Posterior cingulate gyrus (tissue), 11 donors: Measurements from ENCODE around the gene LRTM2.
"Not testable (repeated sequence)": the region's sequence is repeated elsewhere in the genome, so short reads cannot be mapped to it uniquely, and the experiment has no call there.

Experiments
- DNase-seq, 10 donors: peaks; one replicate each; pipeline versions ENCODE4 v3.0.0 to v3.0.0-alpha.2; 2020 to 2021; ENCODE audit warnings: mixed read lengths in 3 of 10
- intact Hi-C: fragments of 100-400 bp; cut with DNase I; formaldehyde crosslinking; loops from one replicate; pipeline ENCODE4 v1.15.1; 2023

The LRTM2 gene

DNA sequence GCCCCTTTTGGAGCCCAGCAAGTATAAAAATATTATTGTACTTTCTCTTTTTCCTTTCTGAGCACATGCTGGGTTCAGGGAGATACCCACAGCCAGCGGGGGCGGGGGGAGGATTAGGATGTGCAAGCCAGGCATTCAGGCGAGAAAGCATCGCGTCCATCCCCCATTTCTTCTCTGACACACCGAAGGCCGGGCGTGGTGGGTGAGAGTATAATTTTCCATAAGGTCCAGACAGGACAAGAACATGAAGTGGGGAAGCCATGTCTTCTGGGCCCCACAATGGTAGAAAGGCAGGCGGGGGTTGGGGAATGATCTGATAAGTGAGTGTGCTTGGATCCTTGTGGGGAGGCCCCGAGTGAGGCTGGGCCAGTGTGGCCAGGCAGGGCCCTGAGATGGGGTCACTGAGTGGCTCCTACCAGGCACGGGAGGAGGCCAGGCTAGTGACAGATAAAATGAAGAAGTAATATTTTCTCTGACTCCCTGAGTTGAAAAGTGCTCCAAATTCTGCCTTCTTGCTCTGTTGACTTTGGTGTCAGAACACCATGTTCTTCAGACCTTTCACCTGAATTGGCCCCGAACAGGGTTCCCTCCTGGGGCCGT lies 10.7 kb upstream of the LRTM2 start:
- intact Hi-C loops = no loop called here
- peak in 4 of 10 donors; percentile 15 to 54 (median 29) for DNase-seq

DNA sequence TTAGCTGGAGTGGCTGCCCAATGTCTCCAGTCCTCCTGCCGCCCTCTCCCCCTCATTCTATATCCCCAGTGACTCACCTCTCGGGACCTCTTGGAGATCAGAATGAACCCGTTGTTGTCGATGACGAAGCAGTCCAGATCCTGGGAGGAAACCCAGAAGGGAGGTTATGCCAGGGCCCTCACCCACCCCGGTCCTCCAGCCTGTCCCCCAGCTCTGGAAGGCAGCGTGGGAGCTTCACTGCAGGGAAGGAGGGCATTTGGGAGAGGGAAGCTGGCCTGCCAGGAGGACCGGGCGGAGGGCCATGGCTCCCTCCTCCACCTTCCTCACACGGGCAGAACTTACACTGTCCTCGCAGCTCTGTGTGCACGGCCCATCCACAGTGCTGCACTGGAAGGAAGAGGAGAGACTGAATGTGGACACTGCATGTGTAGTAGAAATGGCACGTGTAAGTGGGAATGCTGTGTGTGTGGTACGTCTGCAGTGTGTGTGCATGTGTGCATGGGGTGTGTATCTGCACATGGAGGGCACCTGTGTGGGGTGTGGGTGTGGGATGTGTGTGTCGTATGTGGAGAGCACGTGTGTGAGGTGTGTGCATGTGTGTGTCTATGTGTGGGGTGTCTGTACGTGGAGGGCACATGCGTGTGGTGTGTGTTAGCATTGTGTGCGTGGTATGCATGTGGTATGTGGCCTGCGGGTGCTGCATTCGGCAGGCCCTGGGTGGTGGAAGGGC lies 10.0 kb upstream of the LRTM2 start:
- intact Hi-C loops = no loop called here
- DNase-seq = peak in 4 of 10 donors; percentile 20 to 65 (median 50)

DNA sequence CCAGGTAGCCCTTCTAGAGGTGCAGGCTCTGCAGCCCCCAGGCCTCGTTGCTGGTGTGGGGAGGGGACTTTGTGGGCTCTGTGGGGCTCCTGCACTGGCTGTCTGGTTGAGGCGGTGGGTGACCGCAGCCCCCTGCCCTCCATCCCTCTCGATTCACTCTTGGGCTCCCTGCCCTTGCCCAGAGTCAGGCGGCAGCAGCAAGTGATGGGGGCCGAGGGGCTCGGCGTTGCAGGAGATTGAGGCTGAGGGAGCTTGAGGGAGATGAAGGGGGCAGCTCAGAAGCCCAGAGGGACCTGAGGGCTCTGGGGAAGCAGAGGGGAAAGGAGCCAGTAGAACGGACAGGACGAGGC lies 9.5 kb upstream of the LRTM2 start:
- intact Hi-C loops = no loop called here
- DNase-seq = peak in 3 of 10 donors; percentile 19 to 70 (median 42)

DNA sequence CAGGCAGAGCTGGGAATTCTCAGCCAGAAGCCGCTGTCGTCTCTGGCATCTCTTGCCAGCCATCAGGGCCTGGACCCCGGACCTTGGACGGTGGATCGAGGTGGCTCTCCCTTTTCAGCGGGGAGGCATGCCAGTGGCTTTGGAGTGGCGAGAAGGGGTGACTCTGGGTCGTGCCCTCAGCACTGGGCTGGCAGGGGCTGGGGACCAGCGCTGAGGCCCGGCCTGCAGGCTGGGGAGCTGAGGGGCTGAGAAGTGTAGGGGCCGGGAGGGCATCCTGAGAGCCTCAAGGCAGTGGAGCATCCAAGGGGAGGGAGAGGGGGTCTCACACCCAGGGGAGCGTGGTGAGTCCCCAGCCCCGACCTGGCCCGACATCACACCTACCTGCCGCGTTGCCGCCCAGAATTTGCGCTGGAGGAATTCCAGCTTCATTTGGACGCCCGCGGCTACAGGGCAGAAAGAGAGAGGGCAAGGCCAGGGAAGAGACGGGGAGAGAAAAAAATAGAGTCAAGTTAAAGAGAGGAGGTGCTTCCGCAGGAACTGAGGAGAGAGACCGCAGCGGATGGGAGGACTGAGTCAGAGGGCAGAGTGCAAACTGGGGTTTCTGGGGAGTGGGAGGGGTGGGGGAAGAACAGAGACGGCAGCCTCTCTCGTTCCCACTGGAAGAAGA lies 9.0 kb upstream of the LRTM2 start:
- DNase-seq = peak in 4 of 10 donors; percentile 20 to 74 (median 62)
- intact Hi-C loops = no loop called here

DNA sequence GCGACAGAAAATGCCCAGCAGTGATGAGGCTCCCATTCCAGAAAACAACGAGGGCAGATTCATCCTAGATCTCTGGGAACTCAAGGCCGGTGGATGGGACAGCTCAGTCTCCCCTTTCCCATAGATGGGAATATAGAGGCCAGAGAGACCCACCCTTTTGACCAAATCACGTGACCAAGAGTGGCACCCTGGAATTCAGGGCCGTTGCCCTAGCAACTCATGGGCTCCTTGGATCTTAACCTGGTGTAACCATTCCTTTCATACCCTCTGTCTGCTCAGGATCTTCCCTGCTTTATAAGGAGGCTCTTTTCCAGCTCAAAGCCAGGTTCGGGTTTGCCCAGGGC lies 8.4 kb upstream of the LRTM2 start:
- intact Hi-C loops = no loop called here
- peak in 1 of 10 donors; percentile 37 for DNase-seq

DNA sequence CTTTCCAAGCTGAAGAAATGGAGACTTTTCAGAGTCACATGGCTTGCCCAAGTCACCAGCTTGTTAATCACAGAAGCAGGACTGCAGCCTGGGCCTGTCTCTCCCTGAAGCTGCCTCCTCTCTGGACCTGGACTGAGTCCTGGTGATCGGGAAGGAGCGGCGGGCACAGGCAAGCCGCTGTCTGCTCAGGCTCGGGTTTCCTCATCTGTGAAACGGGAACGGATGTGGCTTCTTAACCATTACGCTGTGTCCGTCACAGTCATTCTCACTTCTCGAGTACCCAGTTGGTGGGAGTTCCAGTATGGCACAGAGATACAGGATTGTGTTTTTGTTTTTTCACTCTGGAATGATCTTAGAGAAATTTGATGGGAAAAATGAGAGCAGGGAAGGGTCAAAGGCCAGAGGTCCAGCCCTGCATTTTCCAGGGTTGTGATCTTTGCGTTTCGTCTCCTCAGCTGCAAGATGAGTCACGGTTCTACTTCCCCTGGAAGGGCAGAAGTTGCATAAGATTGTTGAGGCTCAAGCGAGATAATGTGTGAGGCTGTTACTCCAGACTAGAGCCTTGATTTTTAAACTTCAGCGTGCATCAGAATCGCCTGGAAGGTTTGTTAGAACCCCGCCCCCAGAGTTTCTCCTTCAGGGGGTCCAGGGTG lies 7.6 kb upstream of the LRTM2 start:
- peak in 3 of 10 donors; percentile 66 to 84 (median 67) for DNase-seq

DNA sequence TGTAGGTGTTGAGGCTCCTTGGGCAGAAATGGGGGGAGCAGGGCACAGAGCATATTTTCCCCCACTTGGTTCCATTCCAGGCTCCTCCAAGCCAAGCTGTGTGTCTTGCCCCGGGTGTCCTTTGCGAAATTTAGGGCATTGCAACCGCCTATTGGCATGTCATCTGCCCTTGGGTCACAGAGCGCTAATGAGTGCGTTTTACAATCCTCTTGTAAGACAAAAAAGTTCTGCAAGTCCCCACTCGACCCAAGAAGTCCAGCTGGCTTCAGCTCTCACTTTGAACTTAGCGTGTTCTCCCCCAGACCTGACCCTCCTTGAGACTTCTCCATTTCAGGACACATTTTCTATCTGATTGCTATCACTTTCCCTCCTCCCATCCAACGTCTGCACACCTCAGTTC lies 6.1 kb upstream of the LRTM2 start:
- intact Hi-C loops = no loop called here
- DNase-seq = no peak

More for the DNA sequence above, 7.6 kb upstream of the LRTM2 start:
- intact Hi-C loops = no loop called here

DNA sequence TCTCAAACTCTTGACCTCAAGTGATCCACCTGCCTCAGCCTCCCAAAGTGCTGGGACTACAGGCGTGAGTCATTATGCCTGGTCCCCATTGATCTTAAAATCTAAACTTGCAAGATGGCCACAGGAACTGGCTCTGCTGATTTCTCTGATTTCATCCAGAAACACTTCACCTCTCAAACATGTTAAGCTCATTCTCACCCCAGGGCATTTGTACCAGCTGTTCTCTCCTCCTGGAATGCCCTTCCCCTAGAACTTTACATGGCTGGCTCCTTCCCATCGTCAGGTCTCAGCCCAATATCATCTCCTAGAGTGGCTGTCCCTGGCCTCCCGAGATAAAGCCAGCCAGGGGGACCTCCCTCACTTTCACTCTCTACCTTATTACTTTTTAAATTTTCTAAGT lies 5.3 kb upstream of the LRTM2 start:
- intact Hi-C loops = no loop called here
- DNase-seq = no peak

DNA sequence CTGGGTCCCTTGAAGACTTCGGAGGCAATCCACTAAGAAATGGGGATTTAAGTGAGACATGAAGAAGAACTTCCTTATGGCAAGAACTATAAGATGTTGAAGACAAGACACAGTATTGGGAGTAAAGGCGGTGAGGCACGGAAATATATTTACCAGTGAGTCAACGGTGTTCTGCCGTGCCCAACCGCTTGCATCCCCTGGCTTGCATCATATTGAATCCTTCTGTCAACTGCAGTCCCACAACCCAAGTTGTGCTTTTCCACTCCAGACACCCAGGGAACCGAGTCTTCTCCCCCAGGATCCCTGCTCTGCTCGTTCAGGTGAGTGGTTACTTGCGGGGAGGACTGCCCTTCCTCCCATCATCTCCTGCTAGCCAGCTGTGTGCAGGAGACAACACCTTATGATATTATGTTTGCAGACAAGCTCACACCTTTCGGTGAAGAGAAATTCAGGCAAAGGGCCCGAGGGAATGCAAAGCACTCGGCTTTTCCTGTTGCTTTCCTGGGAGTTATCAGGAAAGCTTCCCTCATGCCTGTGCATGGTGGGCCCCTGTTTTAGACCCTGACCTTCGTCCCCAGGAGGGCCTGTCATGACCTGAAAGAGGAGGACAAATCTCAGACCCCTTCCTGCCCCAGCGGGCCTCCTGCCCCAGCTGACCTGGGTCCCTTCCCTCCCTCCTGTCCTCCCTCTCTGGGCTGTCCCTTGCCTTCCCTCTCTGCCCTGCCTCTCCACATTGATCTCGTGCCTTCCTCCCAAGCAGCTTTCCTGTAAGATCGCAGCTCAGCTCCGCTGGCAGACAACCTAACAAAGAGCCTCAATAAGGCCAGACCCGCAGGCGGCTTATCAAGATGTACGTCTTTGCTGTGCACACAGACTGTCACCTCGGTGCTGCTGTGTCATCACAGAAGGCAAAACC lies 4.3 kb upstream of the LRTM2 start:
- intact Hi-C loops = no loop called here
- DNase-seq = no peak

DNA sequence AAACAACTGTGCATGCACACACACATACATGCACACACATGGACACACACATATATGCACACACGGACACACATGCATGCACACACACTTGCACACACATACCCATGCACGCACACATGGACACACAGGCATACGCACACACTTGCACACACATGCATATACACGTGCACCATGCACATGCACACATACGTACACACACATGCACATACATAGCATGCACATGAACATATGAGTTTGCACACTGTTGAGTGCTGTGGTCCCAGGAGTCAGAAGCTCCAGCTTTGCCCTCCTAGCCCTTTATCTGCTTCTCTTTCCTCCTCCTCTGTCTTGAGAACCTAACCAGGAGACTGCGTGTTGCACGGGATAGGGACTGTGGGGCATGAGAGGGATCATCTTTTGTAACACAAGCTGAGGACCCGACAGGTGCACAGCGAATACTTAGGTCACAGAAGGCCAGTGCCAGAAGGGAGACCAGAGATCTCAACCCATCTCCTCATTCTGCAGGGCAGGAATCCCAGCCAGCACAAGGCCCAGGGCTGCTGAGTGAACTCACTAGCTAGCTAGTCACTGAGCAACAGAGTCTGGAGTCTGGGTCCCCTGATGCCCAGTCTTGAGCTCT lies 3.5 kb upstream of the LRTM2 start:
- intact Hi-C loops = no loop called here
- no peak for DNase-seq

DNA sequence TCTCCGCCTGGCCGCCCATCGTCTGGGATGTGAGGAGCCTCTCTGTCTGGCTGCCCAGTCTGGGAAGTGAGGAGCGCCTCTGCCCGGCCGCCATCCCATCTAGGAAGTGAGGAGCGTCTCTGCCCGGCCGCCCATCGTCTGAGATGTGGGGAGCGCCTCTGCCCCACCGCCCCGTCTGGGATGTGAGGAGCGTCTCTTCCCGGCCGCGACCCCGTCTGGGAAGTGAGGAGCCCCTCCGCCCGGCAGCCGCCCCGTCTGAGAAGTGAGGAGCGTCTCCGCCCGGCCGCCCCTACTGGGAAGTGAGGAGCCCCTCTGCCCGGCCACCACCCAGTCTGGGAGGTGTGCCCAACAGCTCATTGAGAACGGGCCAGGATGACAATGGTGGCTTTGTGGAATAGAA lies 2.4 kb upstream of the LRTM2 start:
- DNase-seq, intact Hi-C loops: not testable (repeated sequence)

DNA sequence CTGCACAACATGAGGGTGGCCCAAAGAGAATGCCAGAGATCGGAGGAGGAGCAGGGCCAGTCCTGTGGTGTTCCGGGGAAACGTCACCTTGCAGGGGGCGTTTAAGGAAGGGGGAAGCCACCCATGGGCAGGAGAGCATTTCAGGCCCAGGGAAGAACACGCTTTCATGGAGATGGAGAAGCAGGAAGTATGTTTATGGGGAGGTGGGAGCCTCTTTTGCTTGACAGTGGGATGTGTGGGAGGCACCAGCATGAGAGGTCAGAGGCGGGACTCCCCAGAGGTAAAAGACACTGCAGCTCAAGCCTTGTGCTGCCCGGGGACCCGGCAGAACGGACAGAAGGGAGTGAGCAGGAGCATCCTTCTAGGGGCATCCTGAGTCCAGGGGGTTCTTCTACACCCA lies 1.3 kb upstream of the LRTM2 start:
- intact Hi-C loops = no loop called here
- DNase-seq = no peak

DNA sequence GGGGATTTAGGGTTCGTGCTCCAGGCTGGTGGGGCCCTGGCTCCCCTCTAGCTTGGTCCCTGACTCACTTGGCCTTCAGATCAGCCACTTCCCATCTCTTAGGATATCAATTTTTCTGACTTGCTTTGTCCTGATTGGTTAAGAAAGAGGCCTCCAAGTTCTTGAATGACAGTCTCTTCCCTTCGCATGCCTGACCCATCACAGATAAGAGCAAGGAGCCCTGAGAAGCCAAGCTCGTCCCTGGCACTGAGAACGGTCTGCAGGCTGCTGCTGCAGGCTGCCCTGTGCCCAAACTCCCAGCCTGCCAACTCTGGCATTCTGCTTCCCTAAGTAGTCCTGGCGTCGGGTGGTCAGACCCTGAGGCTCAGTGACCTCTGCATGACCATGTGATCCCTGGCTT lies 794 bp upstream of the LRTM2 start:
- no peak for DNase-seq
- intact Hi-C loops = no loop called here

DNA sequence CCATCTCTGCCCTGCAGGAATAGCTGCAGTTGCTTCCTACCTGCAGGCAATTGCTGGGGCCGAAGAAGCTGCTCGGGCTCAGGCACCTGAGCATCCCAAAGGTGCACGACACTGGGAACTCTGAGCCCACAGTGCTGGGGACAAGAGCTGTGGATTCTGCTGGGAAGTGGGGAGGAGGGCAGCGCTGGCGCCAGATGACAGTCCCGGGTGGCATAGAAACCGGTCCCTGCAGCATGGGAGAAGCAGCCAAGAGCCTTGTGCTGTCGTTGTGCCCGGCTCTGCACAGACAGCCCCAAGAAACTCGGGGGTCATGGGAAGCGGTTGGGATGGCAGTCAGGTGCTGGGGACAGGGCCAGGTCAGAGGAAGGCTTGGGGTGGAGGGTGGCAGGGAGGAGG lies 529 bp downstream of the LRTM2 start:
- intact Hi-C loops = no loop called here
- DNase-seq = peak in 3 of 10 donors; percentile 36 to 89 (median 85)

DNA sequence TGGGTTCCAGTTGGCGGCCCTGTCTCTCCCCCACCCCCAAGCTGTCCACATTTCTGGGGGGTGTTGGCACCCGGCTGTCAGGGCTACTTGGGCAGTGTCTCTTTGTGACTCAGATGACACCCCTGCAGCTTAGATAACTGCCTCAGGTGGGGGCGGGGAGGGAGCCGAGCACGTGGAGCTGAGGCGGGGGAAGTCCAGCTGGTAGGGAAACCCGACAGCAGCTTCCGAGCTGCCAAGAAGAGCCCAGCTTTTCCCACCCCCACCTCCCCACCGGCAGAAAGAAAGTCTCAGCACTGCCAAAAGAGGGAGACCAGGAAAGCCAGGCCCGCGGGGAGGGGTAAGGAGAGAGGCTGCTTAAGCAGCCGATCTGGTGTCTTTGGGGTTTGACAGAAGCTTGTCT lies 1.4 kb downstream of the LRTM2 start:
- intact Hi-C loops = no loop called here
- DNase-seq = peak in 7 of 10 donors; percentile 35 to 89 (median 57)

DNA sequence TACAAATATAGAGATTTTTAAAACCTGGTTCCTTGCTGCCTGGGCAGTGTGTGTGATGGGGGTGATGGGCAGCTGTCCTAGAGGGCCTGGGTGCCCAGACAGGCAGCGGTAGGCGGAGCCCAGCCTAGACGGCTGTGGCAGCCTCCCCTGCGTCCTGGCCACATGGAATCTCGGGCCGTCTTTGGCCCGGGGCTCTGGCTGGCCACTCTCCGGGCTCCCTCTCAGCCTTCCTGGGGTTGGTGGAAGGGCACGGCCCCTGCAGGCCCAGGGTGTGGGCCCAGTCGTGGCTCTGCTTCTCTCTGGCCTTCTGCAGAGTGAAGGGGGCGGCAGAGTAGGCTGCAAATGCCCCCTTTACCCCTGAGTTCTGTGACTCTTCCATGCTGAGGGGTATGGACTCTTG lies 2.3 kb downstream of the LRTM2 start:
- intact Hi-C loops = no loop called here
- no peak for DNase-seq

DNA sequence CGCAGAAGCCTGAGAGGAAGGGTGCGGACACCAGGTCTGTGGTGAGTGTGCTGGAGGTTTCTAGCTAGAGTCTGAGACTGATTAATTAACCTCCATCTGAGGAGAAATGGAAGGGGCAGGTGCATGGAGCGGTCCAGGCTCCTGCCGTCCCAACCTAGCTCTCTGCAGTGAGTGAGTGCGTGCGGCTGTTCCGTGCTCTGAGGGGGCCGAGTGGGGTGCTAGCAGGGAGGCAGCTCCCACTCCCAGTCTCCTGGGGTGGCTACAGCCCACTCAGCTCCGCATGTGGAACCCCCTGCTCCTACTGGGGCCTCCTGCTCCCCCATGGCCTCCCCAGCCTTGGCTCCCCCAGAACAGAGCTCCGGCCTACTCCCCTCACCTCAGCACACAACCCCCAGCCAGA lies 2.9 kb downstream of the LRTM2 start:
- intact Hi-C loops = no loop called here
- peak in 1 of 10 donors; percentile 71 for DNase-seq

DNA sequence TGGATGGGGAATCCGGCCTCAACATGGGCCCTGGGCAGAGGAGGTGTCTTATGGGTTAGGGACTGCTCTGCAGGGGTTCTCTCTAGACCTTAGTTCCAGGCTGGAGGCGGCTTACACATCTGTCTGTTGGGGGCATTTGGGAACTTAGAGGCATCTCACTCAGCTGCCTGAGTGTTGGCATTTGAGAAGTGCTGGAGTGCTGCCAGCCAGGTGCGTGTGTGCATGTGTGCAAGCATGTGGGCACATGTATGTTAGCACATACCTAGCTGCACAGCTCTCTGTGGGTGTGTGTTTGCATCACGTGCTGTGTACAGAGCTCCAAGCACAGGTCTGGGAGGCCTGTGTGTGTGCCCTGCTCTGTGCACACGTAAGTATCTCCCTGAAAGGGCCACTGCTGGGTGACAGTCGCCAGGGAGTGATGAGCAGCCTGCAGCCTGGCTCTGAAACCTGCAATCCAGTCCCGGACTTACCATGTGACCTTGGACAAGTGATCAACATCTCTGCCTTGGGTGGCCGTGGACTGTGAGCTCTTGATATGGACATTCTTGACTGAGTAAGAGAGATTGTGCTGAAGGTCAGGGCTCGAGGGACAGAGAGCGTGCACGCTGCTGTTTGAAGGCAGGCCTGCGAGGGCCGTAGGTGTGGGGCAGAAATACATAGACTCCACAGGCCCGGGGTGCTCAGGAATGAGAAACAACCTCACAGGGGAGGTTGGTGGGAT lies 5.2 kb downstream of the LRTM2 start:
- intact Hi-C loops = no loop called here
- DNase-seq = peak in 1 of 10 donors; percentile 83

DNA sequence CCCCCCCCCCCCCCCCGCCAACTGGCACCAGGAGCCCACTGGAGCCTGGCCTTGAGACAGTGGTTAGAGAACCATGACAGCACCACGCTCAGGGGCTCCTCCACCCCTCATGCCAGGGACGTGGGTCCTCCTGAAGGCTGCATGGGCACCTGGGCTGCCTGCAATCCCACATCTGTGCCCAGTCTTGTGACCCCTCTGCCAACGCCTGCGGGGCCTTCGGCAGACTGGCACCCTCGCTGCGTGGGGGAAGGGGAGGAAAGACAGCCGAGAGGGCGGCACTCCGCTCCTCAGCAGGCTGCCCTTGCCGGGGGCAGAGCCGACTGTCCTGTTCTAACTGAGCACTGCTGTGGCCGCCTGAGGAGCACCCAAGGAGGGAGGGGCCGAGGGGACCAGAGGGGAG lies 6.0 kb downstream of the LRTM2 start:
- intact Hi-C loops = no loop called here
- peak in 1 of 10 donors; percentile 78 for DNase-seq
